H1 (cell line): Measurements from ENCODE around the gene TPH2. TPM values are rescaled to one million over a fixed set of nuclear protein-coding genes. Genes with fewer than 3 reads are reported as not detected.
A peak's percentile ranks its signal among the peaks of the same experiment; 100 is the strongest.

Experiments used
- BACH1 ChIP-seq: IDR thresholded peaks from 2 replicates; pipeline ENCODE4 v1.6.1; 2012; ENCODE audit warnings: low read length, improper control_type of control experiment
- CEBPB ChIP-seq: IDR thresholded peaks from 2 replicates; pipeline ENCODE4 v1.6.1; 2012; ENCODE audit warnings: low read depth, low read length
- EGR1 ChIP-seq: IDR thresholded peaks from 2 replicates; pipeline ENCODE4 v1.6.1; 2011; ENCODE audit warnings: low read depth, low read length, borderline replicate concordance
- GTF2F1 ChIP-seq: IDR thresholded peaks from 2 replicates; pipeline ENCODE4 v1.6.1; 2012; ENCODE audit warnings: low read depth, low read length, improper control_type of control experiment, borderline replicate concordance
- HDAC2 ChIP-seq, 2 experiments: fragments of 300-600 bp in 1 of 2; sonication (generic) in 1 of 2; IDR thresholded peaks; 2 replicates each; pipeline ENCODE4 v1.6.1; 2011 to 2012; ENCODE audit warnings: low read depth in 2 of 2, low read length in 2 of 2, mild to moderate bottlenecking in 2 of 2, moderate library complexity in 2 of 2, borderline replicate concordance in 1 of 2, inconsistent platforms in 1 of 2
- JUND ChIP-seq: IDR thresholded peaks from 2 replicates; pipeline ENCODE4 v1.6.1; 2011; ENCODE audit warnings: mild to moderate bottlenecking, improper control_type of control experiment, low read length
- RFX5 ChIP-seq: IDR thresholded peaks from 2 replicates; pipeline ENCODE4 v1.6.1; 2011; ENCODE audit warnings: low read depth, low read length, improper control_type of control experiment, borderline replicate concordance
- SIRT6 ChIP-seq: IDR thresholded peaks from one replicate; pipeline ENCODE4 v1.7.1; 2012; ENCODE audit warnings: low read length, inconsistent platforms
- SP2 ChIP-seq: IDR thresholded peaks from 2 replicates; pipeline ENCODE4 v1.6.1; 2012; ENCODE audit warnings: mild to moderate bottlenecking, low read length, inconsistent platforms
- SP4 ChIP-seq: IDR thresholded peaks from 2 replicates; pipeline ENCODE4 v1.6.1; 2012; ENCODE audit warnings: low read length, inconsistent platforms
- polyA plus RNA-seq, 7 experiments: library from polyadenylated mRNA; depleted of rRNA in 3 of 7; stranded (reverse) in 5 of 7; unstranded in 2 of 7; fragments of >200 nt in 5 of 7; fragments of 200-250 nt in 2 of 7; gene quantifications; 1 replicate in 5 of 7; 2 replicates in 1 of 7; 4 replicates in 1 of 7; pipeline versions ENCODE4 v1.2.1 to v1.2.3, GENCODE V29; 2011 to 2013; ENCODE audit warnings: missing spikeins in 2 of 7, mixed read lengths in 2 of 7
- total RNA-seq: library from RNA; stranded (reverse); fragmentation: NEBNext Ultra II Directional; extraction: Animal tissue kit (Norgen Biotek cat#: 25700); gene quantifications from 2 replicates; pipeline ENCODE4 v1.2.1, GENCODE V29; 2021
- TF ChIP-seq, protein P1 (sequence below): IDR thresholded peaks from 2 replicates; pipeline ENCODE4 v1.6.1; 2012; ENCODE audit warnings: inconsistent platforms
- TF ChIP-seq, protein P2 (sequence below), 3 experiments: IDR thresholded peaks; 1 replicate in 2 of 3; 2 replicates in 1 of 3; pipeline versions ENCODE4 v1.5.1 to v1.6.1; 2011; ENCODE audit warnings: low read length in 3 of 3, mild to moderate bottlenecking in 3 of 3, inconsistent platforms in 2 of 3, low read depth in 1 of 3, moderate library complexity in 1 of 3; ENCODE audit not compliant: insufficient read depth in 1 of 3; ENCODE audit errors: control extremely low read depth in 1 of 3

Gene TPH2
- total and polyA plus RNA-seq, 2 of the 8 experiments (the other 6 are each of a cell fraction or from before 2014, with no cell fraction given): 0.57 to 1.1 TPM

DNA sequence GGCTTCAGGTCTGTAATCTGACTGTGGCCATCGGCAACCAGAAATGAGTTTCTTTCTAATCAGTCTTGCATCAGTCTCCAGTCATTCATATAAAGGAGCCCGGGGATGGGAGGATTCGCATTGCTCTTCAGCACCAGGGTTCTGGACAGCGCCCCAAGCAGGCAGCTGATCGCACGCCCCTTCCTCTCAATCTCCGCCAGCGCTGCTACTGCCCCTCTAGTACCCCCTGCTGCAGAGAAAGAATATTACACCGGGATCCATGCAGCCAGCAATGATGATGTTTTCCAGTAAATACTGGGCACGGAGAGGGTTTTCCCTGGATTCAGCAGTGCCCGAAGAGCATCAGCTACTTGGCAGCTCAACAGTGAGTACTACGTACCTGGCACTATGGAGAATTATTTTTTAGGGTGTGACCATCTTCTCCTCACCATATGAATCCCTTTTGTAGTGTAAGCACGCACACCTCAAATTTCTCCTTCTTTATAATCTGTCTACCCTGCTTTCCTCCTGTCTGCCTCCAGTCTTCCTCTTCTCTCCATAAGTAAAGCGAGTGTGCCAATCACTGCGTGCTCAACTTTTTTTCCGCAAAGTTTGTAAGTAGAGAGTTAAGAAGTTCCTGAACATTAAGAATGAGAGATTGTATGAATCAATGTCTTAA, at the start of gene TPH2 (continued):
- TF ChIP-seq, protein P1, sequence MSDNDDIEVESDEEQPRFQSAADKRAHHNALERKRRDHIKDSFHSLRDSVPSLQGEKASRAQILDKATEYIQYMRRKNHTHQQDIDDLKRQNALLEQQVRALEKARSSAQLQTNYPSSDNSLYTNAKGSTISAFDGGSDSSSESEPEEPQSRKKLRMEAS: peak; percentile 66; the same call in 1 of the 2 replicates
- TF ChIP-seq SP2 (no peak), JUND (0 out of 2 replicates have a peak, but pooled peaks have one; percentile 47), HDAC2 (IDR thresholded peaks at IDR 0.05; ENCODE audit: borderline replicate concordance in 1 of 2, low read depth in 2 of 2, low read length in 2 of 2) (peak; percentile 98 to 99), BACH1 (no peak), SP4 (peak; percentile 63; the same call in 1 of the 2 replicates), RFX5 (no peak), GTF2F1 (no peak), EGR1 (no peak), CEBPB (peak; percentile 61), SIRT6 (no peak)
- TF ChIP-seq, protein P2, sequence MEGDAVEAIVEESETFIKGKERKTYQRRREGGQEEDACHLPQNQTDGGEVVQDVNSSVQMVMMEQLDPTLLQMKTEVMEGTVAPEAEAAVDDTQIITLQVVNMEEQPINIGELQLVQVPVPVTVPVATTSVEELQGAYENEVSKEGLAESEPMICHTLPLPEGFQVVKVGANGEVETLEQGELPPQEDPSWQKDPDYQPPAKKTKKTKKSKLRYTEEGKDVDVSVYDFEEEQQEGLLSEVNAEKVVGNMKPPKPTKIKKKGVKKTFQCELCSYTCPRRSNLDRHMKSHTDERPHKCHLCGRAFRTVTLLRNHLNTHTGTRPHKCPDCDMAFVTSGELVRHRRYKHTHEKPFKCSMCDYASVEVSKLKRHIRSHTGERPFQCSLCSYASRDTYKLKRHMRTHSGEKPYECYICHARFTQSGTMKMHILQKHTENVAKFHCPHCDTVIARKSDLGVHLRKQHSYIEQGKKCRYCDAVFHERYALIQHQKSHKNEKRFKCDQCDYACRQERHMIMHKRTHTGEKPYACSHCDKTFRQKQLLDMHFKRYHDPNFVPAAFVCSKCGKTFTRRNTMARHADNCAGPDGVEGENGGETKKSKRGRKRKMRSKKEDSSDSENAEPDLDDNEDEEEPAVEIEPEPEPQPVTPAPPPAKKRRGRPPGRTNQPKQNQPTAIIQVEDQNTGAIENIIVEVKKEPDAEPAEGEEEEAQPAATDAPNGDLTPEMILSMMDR (IDR thresholded peaks at IDR 0.05; ENCODE audit: control extremely low read depth in 1 of 3, insufficient read depth in 1 of 3, low read depth in 1 of 3, low read length in 3 of 3): peak; percentile 75 to 92 (median 90)
